Ascending aorta (tissue), 2 donors: ENCODE measurements around the gene SKA2. TPM values are rescaled to one million over a fixed set of nuclear protein-coding genes. Genes with fewer than 3 reads are reported as not detected.
A peak's percentile ranks its signal among the peaks of the same experiment; 100 is the strongest.

Source experiments
- DNase-seq, 2 donors: peaks; one replicate each; pipeline ENCODE4 v3.0.0-alpha.2; 2019; ENCODE audit warnings: low spot score in 2 of 2
- H3K27ac ChIP-seq, 2 donors: fragments of 200-600 bp; sonication (generic); one replicate each; pipeline ENCODE4 v1.5.1; 2016 to 2017; ENCODE audit warnings: mild to moderate bottlenecking in 1 of 2
- H3K27me3 ChIP-seq: fragments of 200-600 bp; sonication (generic); one replicate; pipeline ENCODE4 v1.5.1; 2017
- H3K36me3 ChIP-seq, 2 donors: fragments of 200-600 bp; sonication (generic); one replicate each; pipeline ENCODE4 v1.5.1; 2016
- H3K4me1 ChIP-seq, 2 donors: fragments of 200-600 bp; sonication (generic); one replicate each; pipeline ENCODE4 v1.5.1; 2016 to 2017; ENCODE audit warnings: mild to moderate bottlenecking in 1 of 2
- H3K4me3 ChIP-seq, 2 donors: fragments of 200-600 bp; sonication (generic); one replicate each; pipeline ENCODE4 v1.5.1; 2016 to 2017; ENCODE audit warnings: mild to moderate bottlenecking in 1 of 2
- H3K9me3 ChIP-seq, 2 donors: fragments of 200-600 bp; sonication (generic); one replicate each; pipeline ENCODE4 v1.5.1; 2016
- CTCF ChIP-seq, 3 experiments: fragments of 200-600 bp in 2 of 3; fragments of 450-650 bp in 1 of 3; sonication (generic) in 2 of 3; IDR thresholded peaks; one replicate each; pipeline ENCODE4 v1.5.1; 2016 to 2019; ENCODE audit warnings: antibody characterized with exemption in 3 of 3, mild to moderate bottlenecking in 1 of 3, moderate library complexity in 1 of 3
- intact Hi-C: fragments of 100-400 bp; cut with DNase I; formaldehyde crosslinking; loops from one replicate; pipeline ENCODE4 v1.15.1; 2023
- total RNA-seq: library from RNA; depleted of rRNA; stranded (reverse); fragments of >200 nt; gene quantifications from one replicate; pipeline ENCODE4 v1.1.0, GENCODE V29; 2016

Gene SKA2
- total RNA-seq, 1 donor from 2014 or later: 15.4 TPM

DNA sequence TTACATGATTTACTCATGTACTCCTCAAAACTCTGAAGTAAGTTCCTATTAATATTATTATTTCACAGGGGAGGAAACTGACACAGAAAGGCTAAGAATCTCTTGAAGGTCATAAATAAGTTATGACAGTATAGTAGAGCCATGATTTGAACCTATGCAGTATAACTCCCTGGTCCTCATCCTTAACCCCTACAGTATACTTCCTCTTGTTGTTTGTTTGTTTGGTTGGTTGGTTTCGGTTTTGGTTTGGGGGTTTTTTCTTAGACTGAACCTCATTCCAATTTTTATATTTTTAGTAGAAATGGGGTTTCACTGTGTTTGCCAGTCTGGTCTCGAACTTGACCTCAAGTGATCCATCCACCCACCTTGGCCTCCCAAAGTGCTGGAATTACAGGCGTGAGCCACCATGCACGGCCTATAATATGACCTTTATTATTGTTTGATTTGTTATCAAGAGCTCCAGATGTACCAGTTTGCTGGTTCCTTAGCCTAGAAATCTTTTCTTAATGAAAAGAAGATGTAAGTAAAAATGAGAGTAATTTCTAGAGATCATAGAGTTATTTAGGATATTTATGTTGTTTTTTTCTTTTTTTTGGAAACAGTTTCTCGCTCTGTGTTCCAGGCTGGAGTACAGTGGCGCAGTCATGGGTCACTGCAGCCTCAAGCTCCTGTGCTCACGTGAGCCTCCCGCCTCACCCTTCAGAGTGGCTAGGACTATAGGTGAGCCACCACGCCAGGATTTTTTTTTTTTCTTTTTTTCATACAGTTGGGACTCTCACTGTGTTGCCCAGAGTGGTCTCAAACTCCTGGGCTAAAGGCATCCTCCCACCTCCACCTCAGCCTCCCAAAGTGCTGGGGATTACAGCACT lies 5.4 kb upstream of the SKA2 start:
- intact Hi-C loops: no loop called here
- no peak for DNase-seq
- H3K4me3 ChIP-seq: no peak overlapping the region
- H3K4me1 ChIP-seq: peaks cover 0 to 5% of the 10 kb centered on the region in 2 donors
- H3K9me3 ChIP-seq: no peaks in the 10 kb centered on the region
- no peak overlapping the region for H3K27ac ChIP-seq
- TF ChIP-seq CTCF (IDR thresholded peaks at IDR 0.05): no peak
- no peaks in the 10 kb centered on the region for H3K36me3 ChIP-seq
- no peaks in the 10 kb centered on the region for H3K27me3 ChIP-seq

DNA sequence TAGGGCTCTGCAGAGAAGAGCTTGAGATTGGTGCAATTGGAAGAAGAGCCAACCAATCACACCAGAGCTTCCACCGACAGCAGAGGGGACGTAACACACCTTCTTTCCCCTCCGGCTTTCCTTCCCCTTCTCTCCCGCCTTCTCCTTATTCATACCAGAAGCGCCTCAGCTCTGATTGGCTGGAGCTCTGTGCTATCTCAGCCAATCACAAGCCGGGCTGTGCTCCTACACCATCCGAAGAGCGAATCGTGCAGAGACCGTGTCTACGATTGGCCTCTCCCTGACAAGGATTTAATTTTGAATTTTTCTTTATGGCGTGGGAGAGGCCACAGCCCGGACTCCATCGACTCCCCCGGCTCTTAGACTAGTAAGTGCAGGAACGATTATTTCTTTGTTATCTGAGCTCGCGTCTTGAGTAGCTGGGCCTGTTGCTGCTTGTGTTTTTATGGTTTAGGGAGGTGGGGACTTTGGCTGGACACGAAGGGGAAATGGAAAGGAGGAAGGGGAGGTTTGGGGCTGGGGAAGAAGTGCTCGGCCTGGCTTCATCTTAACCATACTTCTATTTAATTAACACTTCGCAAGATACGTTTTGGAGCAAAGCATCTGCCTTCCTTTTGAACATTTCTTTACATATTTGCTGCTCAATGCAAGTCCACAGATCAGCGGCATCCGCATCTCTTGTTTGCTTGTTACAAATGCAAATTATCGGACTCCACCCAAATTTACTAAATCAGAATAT lies 622 bp upstream of the SKA2 start, which contains the start of gene PRR11:
TSS of gene PRR11 (plus strand) at position 308 of the 739 bp plus-strand sequence. CDS start 14,007 bp downstream, outside the sequence.
- H3K9me3 ChIP-seq: no peaks in the 10 kb centered on the region
- no peaks in the 10 kb centered on the region for H3K36me3 ChIP-seq
- DNase-seq: peak; percentile 94 to 98
- TF ChIP-seq CTCF (IDR thresholded peaks at IDR 0.05): no peak
- peak within 1 kb of the TSS; percentile 89 to 92 for H3K4me3 ChIP-seq
- intact Hi-C loops: loop anchor here (1.0 kb wide), 2 partner anchors 49 to 637 kb away; partner anchors contain the start of gene TRIM37
- no peaks in the 10 kb centered on the region for H3K27me3 ChIP-seq
- H3K27ac ChIP-seq: peak within 1 kb of the TSS; percentile 84 to 87
- H3K4me1 ChIP-seq: peaks cover 0 to 22% of the 10 kb centered on the region in 2 donors

- intact Hi-C loops: no loop called here
Measured at GRCh38 chr17:59154292-59154720, 680 bp downstream of the SKA2 start.

GRCh38 chr17:59152925-59153324 lies 2.1 kb downstream of the SKA2 start:
- H3K4me1 ChIP-seq: peaks cover 0 to 22% of the 10 kb centered on the region in 2 donors
- H3K9me3 ChIP-seq: no peaks in the 10 kb centered on the region
- H3K27ac ChIP-seq: peak overlapping the region in 1 of 2 donors; percentile 84
- TF ChIP-seq CTCF (IDR thresholded peaks at IDR 0.05): no peak
- H3K36me3 ChIP-seq: no peaks in the 10 kb centered on the region
- H3K4me3 ChIP-seq: peak overlapping the region in 1 of 2 donors; percentile 89
- intact Hi-C loops: loop anchor here (2.0 kb wide), 1 partner anchor 54 kb away; no protein-coding TSS in a partner anchor
- DNase-seq: no peak
- no peaks in the 10 kb centered on the region for H3K27me3 ChIP-seq

More at GRCh38 chr17:59154292-59154720, 680 bp downstream of the SKA2 start:
- Histone ChIP-seq H3K4me1 (peaks cover 0 to 22% of the 10 kb centered on the region in 2 donors), H3K9me3 (no peaks in the 10 kb centered on the region), H3K27ac (peak overlapping the region; percentile 84 to 87), H3K36me3 (no peaks in the 10 kb centered on the region), H3K27me3 (no peaks in the 10 kb centered on the region), H3K4me3 (peak overlapping the region; percentile 89 to 92)
- DNase-seq: no peak
- no peak for TF ChIP-seq CTCF (IDR thresholded peaks at IDR 0.05)

GRCh38 chr17:59151591-59151990 lies 3.4 kb downstream of the SKA2 start:
- Histone ChIP-seq H3K27ac (no peak overlapping the region), H3K36me3 (no peaks in the 10 kb centered on the region), H3K4me3 (no peak overlapping the region), H3K9me3 (no peaks in the 10 kb centered on the region), H3K4me1 (peaks cover 0 to 22% of the 10 kb centered on the region in 2 donors), H3K27me3 (no peaks in the 10 kb centered on the region)
- DNase-seq: no peak
- intact Hi-C loops: no loop called here
- no peak for TF ChIP-seq CTCF (IDR thresholded peaks at IDR 0.05)
